ENCODE measurements around the gene PLPP4.

- TF ChIP-seq EZH2 (IDR thresholded peaks at IDR 0.05; ENCODE audit: insufficient read depth, poor library complexity, severe bottlenecking) (no peak), EZH2phosphoT487 (IDR thresholded peaks at IDR 0.05; ENCODE audit: insufficient read depth, low read depth) (no peak)
These were observed 51.4 kb downstream of the PLPP4 start for GRCh38 chr10:120508393-120508792.

All from GM23248 (cell line).